HFFc6 (cell line): ENCODE measurements around the gene RAD9A. TPM values are rescaled to one million over a fixed set of nuclear protein-coding genes. Genes with fewer than 3 reads are reported as not detected.

Experiments
- DNase-seq: peaks from one replicate; pipeline ENCODE4 v3.0.0-alpha.2; 2018
- H3K27ac Mint-ChIP-seq: 2 replicates; pipeline ENCODE4 v1.8.0; 2020; ENCODE audit warnings: mild to moderate bottlenecking, mixed read lengths
- H3K27me3 Mint-ChIP-seq: 2 replicates; pipeline ENCODE4 v1.8.0; 2021; ENCODE audit warnings: mild to moderate bottlenecking, moderate library complexity, mixed read lengths; ENCODE audit not compliant: insufficient read depth
- H3K36me3 Mint-ChIP-seq: 2 replicates; pipeline ENCODE4 v1.8.0; 2021; ENCODE audit warnings: low read depth, mixed read lengths
- H3K4me1 Mint-ChIP-seq: 2 replicates; pipeline ENCODE4 v1.8.0; 2020; ENCODE audit warnings: low read depth, mixed read lengths
- H3K4me3 Mint-ChIP-seq: 2 replicates; pipeline ENCODE4 v1.8.0; 2020; ENCODE audit warnings: mild to moderate bottlenecking, moderate library complexity, mixed read lengths
- H3K9me3 Mint-ChIP-seq: 2 replicates; pipeline ENCODE4 v1.8.0; 2020; ENCODE audit warnings: mild to moderate bottlenecking, mixed read lengths
- CTCF ChIP-seq: fragments of 200-600 bp; sonication (generic); IDR thresholded peaks from 2 replicates; pipeline ENCODE4 v1.5.0; 2021; ENCODE audit warnings: antibody characterized with exemption, mild to moderate bottlenecking
- total RNA-seq, 6 experiments: library from RNA; stranded (reverse); fragmentation: NEBNext Ultra II Directional; extraction: Animal tissue kit (Norgen Biotek cat#: 25700); gene quantifications; 2 replicates in 1 of 6; 3 replicates in 5 of 6; pipeline ENCODE4 v1.2.3, GENCODE V29; 2021

Gene RAD9A
- total RNA-seq, 6 experiments from 2014 or later = 7.6 to 10.3 (median 8.8) TPM

- H3K9me3 Mint-ChIP-seq = no peaks in the 10 kb centered on the region
- H3K27me3 Mint-ChIP-seq = peaks cover 17% of the 10 kb centered on the region
- DNase-seq = no peak
- TF ChIP-seq CTCF = no peak
- H3K4me3 Mint-ChIP-seq = no peak overlapping the region
- H3K36me3 Mint-ChIP-seq = no peaks in the 10 kb centered on the region
- no peaks in the 10 kb centered on the region for H3K4me1 Mint-ChIP-seq
- H3K27ac Mint-ChIP-seq = no peak overlapping the region
These were observed 24.9 kb downstream of the RAD9A start for GRCh38 chr11:67416416-67417335.

- Mint-ChIP-seq H3K9me3 (no peaks in the 10 kb centered on the region), H3K27me3 (peaks cover 13% of the 10 kb centered on the region), H3K4me3 (no peak overlapping the region), H3K27ac (no peak overlapping the region), H3K4me1 (no peaks in the 10 kb centered on the region), H3K36me3 (no peaks in the 10 kb centered on the region)
- no peak for TF ChIP-seq CTCF
- DNase-seq = no peak
These were observed 25.6 kb downstream of the RAD9A start for GRCh38 chr11:67417425-67417824.

- H3K27ac Mint-ChIP-seq = no peak overlapping the region
- no peak overlapping the region for H3K4me3 Mint-ChIP-seq
- H3K4me1 Mint-ChIP-seq = no peaks in the 10 kb centered on the region
- H3K9me3 Mint-ChIP-seq = no peaks in the 10 kb centered on the region
- H3K27me3 Mint-ChIP-seq = peaks cover 5% of the 10 kb centered on the region
- TF ChIP-seq CTCF = no peak
- DNase-seq = no peak
- H3K36me3 Mint-ChIP-seq = no peaks in the 10 kb centered on the region
These were observed 26.9 kb downstream of the RAD9A start for GRCh38 chr11:67418476-67419281.

GRCh38 chr11:67419325-67420049 is 27.7 kb downstream of the RAD9A start:
- no peaks in the 10 kb centered on the region for H3K36me3 Mint-ChIP-seq
- TF ChIP-seq CTCF = no peak
- no peak overlapping the region for H3K4me3 Mint-ChIP-seq
- DNase-seq = no peak
- H3K27ac Mint-ChIP-seq = no peak overlapping the region
- H3K4me1 Mint-ChIP-seq = no peaks in the 10 kb centered on the region
- H3K9me3 Mint-ChIP-seq = no peaks in the 10 kb centered on the region
- H3K27me3 Mint-ChIP-seq = peaks cover 2% of the 10 kb centered on the region

GRCh38 chr11:67420147-67420645 is 28.4 kb downstream of the RAD9A start:
- no peak for DNase-seq
- H3K27ac Mint-ChIP-seq = peak overlapping the region; percentile 45; the same call in 1 of the 2 replicates

More at GRCh38 chr11:67420147-67420645, 28.4 kb downstream of the RAD9A start:
- Mint-ChIP-seq H3K4me1 (no peaks in the 10 kb centered on the region), H3K36me3 (no peaks in the 10 kb centered on the region), H3K9me3 (no peaks in the 10 kb centered on the region), H3K4me3 (peak overlapping the region; percentile 67), H3K27me3 (peaks cover under 1% of the 10 kb centered on the region)
- no peak for TF ChIP-seq CTCF
